ENCODE results near the gene STAG3. TPM values are rescaled to one million over a fixed set of nuclear protein-coding genes. Genes with fewer than 3 reads are reported as not detected.

STAG3 gene
- total RNA-seq, 4 donors from 2014 or later = 0.49 to 2.5 TPM; not detected in 2

GRCh38 chr7:100160067-100160466 lies 17.7 kb upstream of the STAG3 start:
- TF ChIP-seq CTCF (IDR thresholded peaks at IDR 0.05) (no peak), POLR2A (IDR thresholded peaks at IDR 0.05) (no peak)
- Histone ChIP-seq H3K9me3 (no peaks in the 10 kb centered on the region), H3K27ac (no peak overlapping the region), H3K27me3 (no peaks in the 10 kb centered on the region), H3K4me3 (no peak overlapping the region), H3K36me3 (no peaks in the 10 kb centered on the region), H3K4me1 (peaks cover 0 to 8% of the 10 kb centered on the region in 2 donors)
- intact Hi-C loops (cut with DNase I; ENCODE audit: low total_unique reads) = no loop called here
- no peak for DNase-seq

GRCh38 chr7:100163006-100163531 lies 14.6 kb upstream of the STAG3 start:
- DNase-seq = no peak
- H3K27ac ChIP-seq = no peak overlapping the region
- H3K4me1 ChIP-seq = no peaks in the 10 kb centered on the region
- H3K4me3 ChIP-seq = no peak overlapping the region
- H3K36me3 ChIP-seq = no peaks in the 10 kb centered on the region
- no peak for TF ChIP-seq POLR2A (IDR thresholded peaks at IDR 0.05)
- no peak for TF ChIP-seq CTCF (IDR thresholded peaks at IDR 0.05)
- no peaks in the 10 kb centered on the region for H3K9me3 ChIP-seq
- no peaks in the 10 kb centered on the region for H3K27me3 ChIP-seq
- intact Hi-C loops (cut with DNase I; ENCODE audit: low total_unique reads) = no loop called here

- H3K4me1 ChIP-seq = no peaks in the 10 kb centered on the region
- no peak for DNase-seq
- no peak overlapping the region for H3K27ac ChIP-seq
- no peaks in the 10 kb centered on the region for H3K36me3 ChIP-seq
- TF ChIP-seq CTCF (IDR thresholded peaks at IDR 0.05) (no peak), POLR2A (IDR thresholded peaks at IDR 0.05) (no peak)
- H3K27me3 ChIP-seq = no peaks in the 10 kb centered on the region
- intact Hi-C loops (cut with DNase I; ENCODE audit: low total_unique reads) = no loop called here
- no peaks in the 10 kb centered on the region for H3K9me3 ChIP-seq
- no peak overlapping the region for H3K4me3 ChIP-seq
Measured at GRCh38 chr7:100163871-100164270, 13.8 kb upstream of the STAG3 start.

- no peak for DNase-seq
- intact Hi-C loops (cut with DNase I; ENCODE audit: low total_unique reads) = no loop called here
- no peaks in the 10 kb centered on the region for H3K36me3 ChIP-seq
- peaks cover 0 to 5% of the 10 kb centered on the region in 2 donors for H3K4me1 ChIP-seq
- TF ChIP-seq CTCF (IDR thresholded peaks at IDR 0.05) (no peak), POLR2A (IDR thresholded peaks at IDR 0.05) (no peak)
- H3K27ac ChIP-seq = no peak overlapping the region
- H3K4me3 ChIP-seq = no peak overlapping the region
- H3K27me3 ChIP-seq = no peaks in the 10 kb centered on the region
- H3K9me3 ChIP-seq = no peaks in the 10 kb centered on the region
Measured at GRCh38 chr7:100166317-100166940, 11.3 kb upstream of the STAG3 start.

- Histone ChIP-seq H3K36me3 (no peaks in the 10 kb centered on the region), H3K4me3 (peak overlapping the region; percentile 45 to 46), H3K9me3 (no peaks in the 10 kb centered on the region), H3K4me1 (peaks cover 0 to 5% of the 10 kb centered on the region in 2 donors), H3K27ac (peak overlapping the region; percentile 70 to 88), H3K27me3 (no peaks in the 10 kb centered on the region)
- no peak for DNase-seq
- TF ChIP-seq POLR2A (IDR thresholded peaks at IDR 0.05) (no peak), CTCF (IDR thresholded peaks at IDR 0.05) (no peak)
- intact Hi-C loops (cut with DNase I; ENCODE audit: low total_unique reads) = no loop called here
Measured at GRCh38 chr7:100166970-100167911, 10.5 kb upstream of the STAG3 start.
